SIG-M5 treated with dmso at 0.1 percent for 504 hours (cell line): Measurements from ENCODE around the gene SCD.
A peak's percentile ranks its signal among the peaks of the same experiment; 100 is the strongest.
"Not testable (repeated sequence)": the region's sequence is repeated elsewhere in the genome, so short reads cannot be mapped to it uniquely, and the experiment has no call there.

Source experiments
- DNase-seq: peaks from one replicate; lab custom pipeline; 2025; ENCODE audit not compliant: unreplicated experiment; lab: John Stamatoyannopoulos, UW

The SCD gene

GRCh38 chr10:100346765-100347567, at the start of gene SCD:
SCD (plus strand) TSS chr10:100347233; CDS start chr10:100347505, 272 bp downstream.
- DNase-seq, result peak; percentile 97

GRCh38 chr10:100297242-100297641, 49.8 kb upstream of the SCD start:
- DNase-seq, result no peak

GRCh38 chr10:100301123-100301522, 45.9 kb upstream of the SCD start:
- DNase-seq, result not testable (repeated sequence)

DNA sequence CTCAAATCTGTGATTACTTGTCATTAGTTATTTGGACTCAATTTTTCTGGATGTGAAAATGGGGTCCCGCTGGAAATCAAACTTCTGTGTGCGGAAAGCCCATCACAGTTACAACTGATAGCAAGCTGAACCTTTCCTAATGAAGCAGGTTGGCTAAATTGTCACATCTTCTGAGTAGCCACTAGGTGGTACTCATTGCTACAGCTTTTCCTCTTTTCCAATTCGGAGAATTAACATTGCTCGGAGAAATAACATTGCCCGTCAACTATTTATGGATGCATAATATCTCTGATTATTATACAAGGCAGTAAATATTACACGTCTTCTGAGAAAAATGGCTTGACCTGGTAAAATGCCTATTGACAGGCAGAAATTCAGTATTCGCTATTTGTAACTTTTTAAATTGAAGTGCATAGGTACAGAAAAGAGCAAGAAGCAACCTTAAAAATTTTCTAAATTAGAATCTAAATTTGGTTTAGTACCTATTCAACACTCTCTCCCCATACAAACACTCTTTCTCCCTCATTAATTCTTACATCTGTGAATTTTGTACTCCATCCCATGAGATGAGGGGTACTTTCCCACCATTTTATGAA, 43.2 kb upstream of the SCD start:
- peak; percentile 39 for DNase-seq

DNA sequence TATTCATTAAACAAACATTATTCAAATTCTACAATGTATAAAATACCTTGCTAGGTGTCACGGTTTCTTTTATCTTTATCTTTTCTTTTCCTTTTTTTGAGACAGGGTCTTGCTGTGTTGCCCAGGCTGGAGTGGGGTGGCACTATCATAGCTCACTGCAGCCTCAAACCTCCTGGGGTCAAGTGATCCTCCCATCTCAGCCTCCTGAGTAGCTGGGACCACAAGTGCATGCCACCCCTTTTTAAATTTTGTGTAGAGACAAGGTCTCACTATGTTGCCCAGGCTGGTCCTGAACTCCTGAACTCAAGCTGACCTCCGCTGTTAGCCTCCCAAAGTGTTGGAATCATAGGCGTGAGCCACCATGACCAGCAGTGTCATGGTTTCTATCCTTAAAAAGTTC, 42.6 kb upstream of the SCD start:
- DNase-seq, result no peak

DNA sequence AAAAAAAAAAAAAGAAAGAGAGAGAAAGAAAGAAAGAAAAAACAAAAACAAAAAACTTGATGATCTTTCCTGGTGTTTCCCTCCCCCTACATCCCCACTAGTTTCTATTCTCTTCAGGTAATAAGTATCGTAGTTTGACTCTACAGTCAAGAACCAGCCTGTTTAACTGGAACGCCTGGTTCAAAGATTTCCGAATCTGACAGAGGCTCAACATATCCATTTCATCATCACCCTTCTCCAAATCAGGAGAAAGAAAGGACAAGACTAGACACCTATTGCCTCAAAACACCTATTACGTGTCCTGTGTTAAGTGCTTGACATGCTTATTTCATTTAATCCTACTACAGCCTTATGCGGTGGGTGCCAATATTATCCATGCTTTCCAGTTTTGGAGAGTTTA, 40.2 kb upstream of the SCD start:
- DNase-seq, result no peak

GRCh38 chr10:100307684-100308083, 39.3 kb upstream of the SCD start:
- DNase-seq, result no peak

GRCh38 chr10:100311298-100311697, 35.7 kb upstream of the SCD start:
- DNase-seq, result no peak

DNA sequence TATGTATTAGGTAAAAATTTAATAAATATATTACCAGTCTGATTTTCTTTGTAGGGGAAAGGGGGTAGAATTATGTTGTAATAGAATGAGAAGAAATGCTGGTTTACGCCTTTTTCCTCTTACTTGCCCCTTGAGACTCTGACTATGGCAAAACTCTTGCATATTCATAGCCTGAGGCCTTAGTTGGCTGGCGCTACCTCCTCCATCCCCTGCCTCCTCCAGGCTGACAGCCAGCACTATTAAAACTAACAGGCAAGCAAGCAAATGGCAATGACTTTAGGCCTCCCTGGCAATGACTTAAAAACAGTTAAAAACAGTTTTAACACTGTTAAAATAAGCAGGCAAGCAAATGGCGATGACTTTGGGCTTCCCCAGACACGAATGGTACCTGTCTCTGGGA, 31.4 kb upstream of the SCD start:
- DNase-seq, result no peak

DNA sequence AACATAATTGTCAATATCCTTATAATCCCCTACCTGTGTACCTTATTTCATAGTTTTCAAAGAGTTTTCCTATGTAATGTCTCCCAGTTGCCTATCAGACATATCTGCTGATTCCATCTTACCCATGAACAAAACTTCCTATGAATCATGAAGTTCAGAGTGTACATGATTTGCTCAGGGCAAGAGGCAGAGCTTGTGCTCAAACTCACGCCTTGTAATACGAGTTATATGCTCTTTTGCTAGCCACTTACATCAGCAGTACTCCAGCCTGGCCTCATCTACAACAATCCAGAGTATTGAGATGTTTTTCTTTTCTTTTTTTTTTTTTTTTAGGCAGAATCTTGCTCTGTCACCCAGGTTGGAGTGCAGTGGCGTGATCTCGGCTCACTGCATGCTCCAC, 28.8 kb upstream of the SCD start:
- DNase-seq, result no peak

DNA sequence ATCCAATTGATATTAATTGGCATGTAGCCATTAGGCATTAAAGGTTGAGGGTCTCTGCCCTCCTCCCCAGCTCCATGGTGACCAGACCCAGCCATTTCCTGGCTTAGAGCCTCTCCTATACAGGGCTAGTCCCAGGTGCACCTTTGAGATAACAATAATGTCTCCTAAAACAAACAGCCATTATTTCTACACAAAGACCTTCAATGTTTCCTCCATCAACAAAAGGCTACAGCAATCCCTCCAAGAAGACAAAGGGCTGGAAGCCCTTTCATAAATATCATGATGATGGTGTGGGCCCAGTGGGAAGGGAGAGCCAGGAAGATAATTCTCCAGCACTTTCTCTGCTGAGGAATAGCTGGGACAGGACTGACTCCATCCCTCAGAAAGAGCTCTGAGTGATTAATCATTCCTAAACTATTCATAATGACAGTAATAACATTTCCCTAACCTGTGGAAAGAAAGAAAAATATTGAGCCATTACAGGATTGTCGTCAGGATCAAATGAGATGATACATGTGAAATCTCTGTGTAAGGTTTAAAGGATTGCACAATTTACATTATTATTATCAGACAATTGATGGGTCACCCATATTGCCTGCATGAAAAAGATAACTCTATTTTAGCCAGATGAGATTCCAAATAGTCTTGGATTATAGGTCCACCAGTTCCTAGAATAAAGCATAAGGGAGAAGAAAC, 27.2 kb upstream of the SCD start:
- no peak for DNase-seq

DNA sequence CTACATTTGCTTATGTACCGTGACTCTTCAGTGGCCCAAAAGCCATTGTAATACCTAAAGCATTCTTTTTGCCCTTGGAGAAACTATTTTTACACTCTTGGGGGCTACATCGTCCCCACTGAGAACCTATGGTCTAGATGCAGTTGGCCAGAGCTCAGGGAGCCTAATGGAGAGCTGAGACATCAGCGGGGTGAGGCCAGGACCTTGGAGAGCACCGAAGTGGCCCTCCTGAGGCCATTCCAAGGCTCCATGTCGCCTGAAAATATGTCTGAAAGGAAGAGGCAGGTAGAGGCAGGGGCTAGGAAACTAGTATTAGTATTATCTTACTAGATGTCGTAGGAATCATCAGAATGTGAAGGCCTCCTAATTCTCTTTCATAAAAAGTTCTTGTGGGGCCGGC, 21.9 kb upstream of the SCD start:
- no peak for DNase-seq

DNA sequence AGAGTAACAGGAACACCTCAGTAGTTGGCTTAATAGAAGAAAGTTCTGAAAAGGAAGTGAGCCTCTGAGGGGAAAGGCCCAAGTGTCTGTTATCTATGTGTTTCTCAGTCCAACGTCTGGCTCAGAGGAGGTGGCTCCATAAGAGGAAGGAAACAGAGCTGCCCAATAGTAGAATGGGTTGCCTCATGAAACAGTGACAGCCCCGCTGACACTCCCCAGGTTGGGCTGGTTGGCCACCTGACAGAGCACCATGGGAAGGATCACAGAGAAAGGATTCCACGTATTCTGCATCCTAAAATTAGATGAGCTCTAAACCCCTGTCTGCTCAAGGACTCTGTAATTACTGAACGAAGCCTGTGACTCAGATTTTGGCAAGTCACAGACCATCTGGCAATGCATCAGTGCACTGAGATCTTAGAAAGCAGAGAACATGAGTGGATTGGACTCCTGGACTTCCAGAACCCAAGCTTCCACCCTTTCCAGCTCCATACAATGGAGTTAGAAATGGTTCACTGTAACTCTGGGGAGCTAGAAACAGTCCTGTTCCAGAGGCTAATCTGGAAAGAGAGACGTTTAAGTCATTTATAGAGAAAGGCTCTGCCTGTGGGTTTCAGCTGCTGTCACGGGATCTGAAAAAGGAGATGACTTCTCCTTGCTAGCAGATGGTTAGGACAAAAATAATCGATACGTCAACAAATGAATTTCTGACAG, 19.9 kb upstream of the SCD start:
- peak; percentile 83 for DNase-seq

DNA sequence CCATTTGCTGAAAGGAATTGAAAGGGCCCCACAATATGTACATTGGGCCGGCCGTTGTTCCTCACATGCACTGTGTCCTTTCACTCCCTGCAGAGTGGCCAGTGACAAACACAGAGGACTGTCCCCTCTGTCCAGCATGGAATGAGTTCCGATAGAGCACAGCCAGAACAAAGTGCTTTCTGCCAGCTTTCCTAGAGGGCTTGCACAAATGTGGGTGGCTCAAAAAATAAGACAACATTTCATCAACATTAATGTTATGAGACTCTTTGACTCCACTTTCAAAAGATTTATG, 19.4 kb upstream of the SCD start:
- DNase-seq, result no peak

GRCh38 chr10:100328198-100328597, 18.8 kb upstream of the SCD start:
- no peak for DNase-seq

- DNase-seq, result no peak
These were observed 17.0 kb upstream of the SCD start, which contains the start of gene PKD2L1 for GRCh38 chr10:100330079-100330478. PKD2L1 (minus strand) TSS chr10:100330228; CDS start chr10:100330103, 125 bp downstream.

GRCh38 chr10:100333106-100333505, 13.9 kb upstream of the SCD start:
- DNase-seq, result no peak

- no peak for DNase-seq
These were observed 13.2 kb upstream of the SCD start for GRCh38 chr10:100333661-100334440.

GRCh38 chr10:100334762-100335161, 12.3 kb upstream of the SCD start:
- no peak for DNase-seq

- peak; percentile 32 for DNase-seq
These were observed 8.5 kb upstream of the SCD start for GRCh38 chr10:100338434-100339036.
